GM12878 (cell line): ENCODE data around the gene ADGRE1.

Source experiments
- SRF ChIP-seq, 2 experiments: IDR thresholded peaks; 2 replicates each; pipeline ENCODE4 v1.6.1; 2011; ENCODE audit warnings: low read depth in 2 of 2, low read length in 2 of 2, mild to moderate bottlenecking in 1 of 2, moderate library complexity in 1 of 2
- TF ChIP-seq, protein P1 (sequence below): fragments of 450-650 bp; IDR thresholded peaks from 2 replicates; pipeline ENCODE4 v1.6.1; 2016; ENCODE audit warnings: mild to moderate bottlenecking

DNA sequence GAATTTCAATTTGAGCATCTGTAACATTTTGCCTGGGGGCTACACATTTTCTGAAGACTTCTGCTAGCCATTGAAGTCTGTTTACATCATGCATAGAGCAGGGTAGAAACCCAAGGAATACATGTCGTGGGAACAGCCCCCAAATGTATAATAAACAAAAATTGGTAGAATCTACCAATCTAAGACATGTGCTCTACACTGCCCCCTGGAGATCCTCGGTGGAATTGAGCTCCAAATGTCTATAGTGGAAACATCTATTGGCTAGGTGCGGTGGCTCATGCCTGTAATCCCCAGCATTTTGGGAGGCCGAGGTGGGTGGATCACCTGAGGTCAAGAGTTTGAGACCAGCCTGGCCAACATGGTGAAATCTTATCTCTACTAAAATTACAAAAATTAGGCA, 76.6 kb downstream of the ADGRE1 start:
- TF ChIP-seq SRF (IDR thresholded peaks at IDR 0.05; ENCODE audit: low read depth in 2 of 2, low read length in 2 of 2), result no peak
- TF ChIP-seq, protein P1, sequence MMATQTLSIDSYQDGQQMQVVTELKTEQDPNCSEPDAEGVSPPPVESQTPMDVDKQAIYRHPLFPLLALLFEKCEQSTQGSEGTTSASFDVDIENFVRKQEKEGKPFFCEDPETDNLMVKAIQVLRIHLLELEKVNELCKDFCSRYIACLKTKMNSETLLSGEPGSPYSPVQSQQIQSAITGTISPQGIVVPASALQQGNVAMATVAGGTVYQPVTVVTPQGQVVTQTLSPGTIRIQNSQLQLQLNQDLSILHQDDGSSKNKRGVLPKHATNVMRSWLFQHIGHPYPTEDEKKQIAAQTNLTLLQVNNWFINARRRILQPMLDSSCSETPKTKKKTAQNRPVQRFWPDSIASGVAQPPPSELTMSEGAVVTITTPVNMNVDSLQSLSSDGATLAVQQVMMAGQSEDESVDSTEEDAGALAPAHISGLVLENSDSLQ, result no peak
